H1 (cell line): Measurements from ENCODE around the gene TMEM150A. TPM values are rescaled to one million over a fixed set of nuclear protein-coding genes. Genes with fewer than 3 reads are reported as not detected.

ENCODE experiments used
- CTCF ChIA-PET: fragments of 300-600 bp; sonication (Branson Sonifier 250); formaldehyde crosslinking; loops from one replicate; lab custom pipeline; 2021; ENCODE audit not compliant: partially characterized antibody; lab: Charles Lee
- POLR2A ChIA-PET: fragments of 300-600 bp; sonication (Branson Sonifier 250); formaldehyde crosslinking; loops from one replicate; lab custom pipeline; 2021; ENCODE audit warnings: inconsistent platforms; ENCODE audit not compliant: partially characterized antibody; lab: Charles Lee
- DNase-seq, 2 experiments: peaks; one replicate each; pipeline versions ENCODE4 v3.0.0 to v3.0.0-alpha.2; 2010 to 2022; ENCODE audit warnings: low spot score in 2 of 2, low read depth in 1 of 2, mixed read lengths in 1 of 2
- FAIRE-seq: peaks from 2 replicates; lab custom pipeline; 2011; peaks lifted over from hg19 to GRCh38; lab: Jason Lieb, UNC
- H2AFZ ChIP-seq: 2 replicates; pipeline ENCODE4 v1.8.1; 2012; ENCODE audit warnings: low read length, inconsistent platforms
- H2AK5ac ChIP-seq: 2 replicates; pipeline ENCODE4 v1.6.1; 2013; ENCODE audit warnings: low read depth, low read length
- H2BK120ac ChIP-seq: replicated peaks from 2 replicates; pipeline ENCODE3; 2013; ENCODE audit warnings: low read depth, low read length, inconsistent platforms
- H2BK12ac ChIP-seq: 2 replicates; pipeline ENCODE4 v1.6.1; 2013; ENCODE audit warnings: low read depth, low read length
- H2BK15ac ChIP-seq: 2 replicates; pipeline ENCODE4 v1.6.1; 2013; ENCODE audit warnings: low read length
- H2BK20ac ChIP-seq: 2 replicates; pipeline ENCODE4 v1.6.1; 2013; ENCODE audit warnings: low read length
- H2BK5ac ChIP-seq: 2 replicates; pipeline ENCODE4 v1.6.1; 2013; ENCODE audit warnings: low read depth, low read length
- H3K14ac ChIP-seq: 2 replicates; pipeline ENCODE4 v1.6.1; 2013; ENCODE audit warnings: inconsistent platforms; ENCODE audit not compliant: insufficient read length
- H3K18ac ChIP-seq: 2 replicates; pipeline ENCODE4 v1.6.1; 2013; ENCODE audit warnings: low read length; ENCODE audit errors: extremely low read depth
- H3K23ac ChIP-seq: 2 replicates; pipeline ENCODE4 v1.6.1; 2013; ENCODE audit warnings: inconsistent platforms; ENCODE audit not compliant: insufficient read length
- H3K23me2 ChIP-seq: 2 replicates; pipeline ENCODE4 v1.6.1; 2013; ENCODE audit warnings: low read depth, low read length
- H3K27ac ChIP-seq: 2 replicates; pipeline ENCODE4 v1.6.1; 2011; ENCODE audit warnings: low read depth, low read length, inconsistent platforms
- H3K27me3 ChIP-seq, 4 experiments: replicated peaks in 1 of 4; 1 replicate in 1 of 4; 2 replicates in 3 of 4; pipeline versions ENCODE4 v1.6.1 to v1.8.1; 2011 to 2013; ENCODE audit warnings: low read length in 3 of 4, mild to moderate bottlenecking in 3 of 4, inconsistent platforms in 2 of 4, mixed read lengths in 2 of 4, moderate library complexity in 1 of 4; ENCODE audit not compliant: control insufficient read depth in 3 of 4, insufficient read depth in 3 of 4; ENCODE audit errors: extremely low read depth in 1 of 4
- H3K36me3 ChIP-seq, 4 experiments: 2 replicates each; pipeline versions ENCODE4 v1.6.1 to v1.8.1; 2011 to 2013; ENCODE audit warnings: mild to moderate bottlenecking in 4 of 4, low read length in 3 of 4, moderate library complexity in 2 of 4, control low read depth in 1 of 4, inconsistent platforms in 1 of 4; ENCODE audit not compliant: insufficient read depth in 4 of 4, control insufficient read depth in 2 of 4
- H3K4ac ChIP-seq: replicated peaks from 2 replicates; pipeline ENCODE3; 2013; ENCODE audit warnings: low read length, low read depth, mixed read lengths, inconsistent platforms; ENCODE audit not compliant: insufficient read length
- H3K4me1 ChIP-seq, 4 experiments: replicated peaks in 1 of 4; 1 replicate in 1 of 4; 2 replicates in 3 of 4; pipeline versions ENCODE4 v1.6.1 to v1.8.1; 2011 to 2013; ENCODE audit warnings: low read length in 3 of 4, inconsistent platforms in 2 of 4, mixed read lengths in 1 of 4; ENCODE audit not compliant: insufficient read depth in 4 of 4, control insufficient read depth in 3 of 4
- H3K4me2 ChIP-seq, 2 experiments: 2 replicates each; pipeline versions ENCODE4 v1.6.1 to v1.8.1; 2011 to 2013; ENCODE audit warnings: low read depth in 2 of 2, low read length in 2 of 2, control low read depth in 1 of 2, inconsistent platforms in 1 of 2, mild to moderate bottlenecking in 1 of 2; ENCODE audit not compliant: insufficient read depth in 1 of 2
- H3K4me3 ChIP-seq, 4 experiments: fragments of 200-600, 300-600 bp in 1 of 4; sonication (generic), shearing (Covaris generic), sonication (Bioruptor Twin) in 1 of 4; 2 replicates each; pipeline versions ENCODE4 v1.5.1 to v1.8.1; 2011 to 2016; ENCODE audit warnings: low read length in 4 of 4, low read depth in 3 of 4, control low read depth in 2 of 4, inconsistent platforms in 2 of 4, mild to moderate bottlenecking in 2 of 4, mixed read lengths in 1 of 4, moderate library complexity in 1 of 4; ENCODE audit not compliant: insufficient read depth in 2 of 4; ENCODE audit errors: extremely low read depth in 1 of 4
- H3K56ac ChIP-seq: replicated peaks from 2 replicates; pipeline ENCODE3; 2013; ENCODE audit warnings: low read depth, mild to moderate bottlenecking, mixed read lengths, low read length, inconsistent platforms; ENCODE audit not compliant: insufficient read length
- H3K79me1 ChIP-seq: 2 replicates; pipeline ENCODE4 v1.6.1; 2013; ENCODE audit warnings: low read depth, low read length, control low read depth
- H3K79me2 ChIP-seq, 2 experiments: 2 replicates each; pipeline versions ENCODE4 v1.6.1 to v1.8.1; 2012 to 2013; ENCODE audit warnings: low read length in 2 of 2, mild to moderate bottlenecking in 2 of 2, inconsistent platforms in 1 of 2; ENCODE audit not compliant: insufficient read depth in 2 of 2, control insufficient read depth in 1 of 2
- H3K9ac ChIP-seq, 4 experiments: replicated peaks in 1 of 4; 1 replicate in 1 of 4; 2 replicates in 3 of 4; pipeline versions ENCODE4 v1.6.1 to v1.8.1; 2011 to 2013; ENCODE audit warnings: low read depth in 3 of 4, low read length in 3 of 4, control low read depth in 2 of 4, mild to moderate bottlenecking in 2 of 4, moderate library complexity in 2 of 4, inconsistent platforms in 1 of 4; ENCODE audit errors: extremely low read depth in 1 of 4
- H3K9me3 ChIP-seq, 2 experiments: 2 replicates each; pipeline versions ENCODE4 v1.6.1 to v1.8.1; 2012 to 2013; ENCODE audit warnings: mild to moderate bottlenecking in 2 of 2, moderate library complexity in 2 of 2, control low read depth in 1 of 2, inconsistent platforms in 1 of 2, low read depth in 1 of 2, low read length in 1 of 2, mixed read lengths in 1 of 2; ENCODE audit not compliant: insufficient read depth in 2 of 2
- H4K20me1 ChIP-seq, 2 experiments: replicated peaks in 1 of 2; 2 replicates each; pipeline versions ENCODE3 to v1.8.1; 2011 to 2013; ENCODE audit warnings: inconsistent platforms in 2 of 2, low read length in 2 of 2, mild to moderate bottlenecking in 1 of 2; ENCODE audit not compliant: insufficient read depth in 2 of 2, control insufficient read depth in 1 of 2
- H4K5ac ChIP-seq: 2 replicates; pipeline ENCODE4 v1.6.1; 2013; ENCODE audit warnings: low read length, low read depth, mixed read lengths, inconsistent platforms; ENCODE audit not compliant: insufficient read length
- H4K8ac ChIP-seq: 2 replicates; pipeline ENCODE4 v1.8.0; 2013; ENCODE audit warnings: mild to moderate bottlenecking, moderate library complexity, low read length, inconsistent platforms; ENCODE audit not compliant: insufficient read depth; ENCODE audit errors: extremely low read depth
- H4K91ac ChIP-seq: replicated peaks from 2 replicates; pipeline ENCODE3; 2013; ENCODE audit warnings: low read length, mixed read lengths, inconsistent platforms; ENCODE audit not compliant: insufficient read length
- CREB1 ChIP-seq: IDR thresholded peaks from 2 replicates; pipeline ENCODE4 v1.6.1; 2012; ENCODE audit warnings: inconsistent platforms
- KDM1A ChIP-seq: fragments of 200-600, 300-600 bp; sonication (generic); IDR thresholded peaks from 2 replicates; pipeline ENCODE4 v1.7.1; 2016; ENCODE audit warnings: mild to moderate bottlenecking, low read length, borderline replicate concordance
- WGBS, 2 experiments: shearing (Covaris generic) in 1 of 2; methylation state at CpG; one replicate each; pipeline versions ENCODE4 v1.1.6 to v1.1.7; 2013 to 2015; ENCODE audit warnings: low lambda C conversion rate in 2 of 2, mixed read lengths in 2 of 2, inconsistent platforms in 1 of 2, low coverage in 1 of 2, missing lambda C conversion rate in 1 of 2; ENCODE audit not compliant: insufficient replicate concordance in 2 of 2, insufficient coverage in 1 of 2, insufficient read length in 1 of 2; ENCODE audit errors: extremely low coverage in 1 of 2, missing lambda C conversion rate in 1 of 2; 5-methylcytosine and 5-hydroxymethylcytosine counted together
- polyA plus RNA-seq, 7 experiments: library from polyadenylated mRNA; depleted of rRNA in 3 of 7; stranded (reverse) in 5 of 7; unstranded in 2 of 7; fragments of >200 nt in 5 of 7; fragments of 200-250 nt in 2 of 7; gene quantifications; 1 replicate in 5 of 7; 2 replicates in 1 of 7; 4 replicates in 1 of 7; pipeline versions ENCODE4 v1.2.1 to v1.2.3, GENCODE V29; 2011 to 2013; ENCODE audit warnings: missing spikeins in 2 of 7, mixed read lengths in 2 of 7
- total RNA-seq: library from RNA; stranded (reverse); fragmentation: NEBNext Ultra II Directional; extraction: Animal tissue kit (Norgen Biotek cat#: 25700); gene quantifications from 2 replicates; pipeline ENCODE4 v1.2.1, GENCODE V29; 2021

The TMEM150A gene
- total and polyA plus RNA-seq, 2 of the 8 experiments (the other 6 are each of a cell fraction or from before 2014, with no cell fraction given), result 19.8 to 29.9 TPM

- CTCF ChIA-PET, result interaction anchor here (0.6 to 1.4 kb wide), 2 partner anchors 14 to 639 kb away, joined by 3 to 5 read pairs; partner anchors contain the start of gene VAMP5
- POLR2A ChIA-PET, result interaction anchor here (0.9 to 1.9 kb wide), 7 partner anchors 9 to 60 kb away, joined by 3 to 7 read pairs (median 3); partner anchors contain the start of gene MAT2A
Observed at GRCh38 chr2:85598594-85599340, 3.7 kb downstream of the TMEM150A start.

More at GRCh38 chr2:85598594-85599340, 3.7 kb downstream of the TMEM150A start:
- no peak overlapping the region; the same call in 1 of the 2 replicates for H4K8ac ChIP-seq
- peaks cover 6% of the 10 kb centered on the region; the same call in 1 of the 2 replicates for H3K79me1 ChIP-seq
- H3K23me2 ChIP-seq, result peaks cover 25% of the 10 kb centered on the region
- H3K4me1 ChIP-seq, result peaks cover 0 to 16% (median 5%) of the 10 kb centered on the region in 4 experiments; a peak in 6 of 7 replicates
- no peak overlapping the region for H2AFZ ChIP-seq
- H2BK12ac ChIP-seq, result no peak overlapping the region
- H3K23ac ChIP-seq, result no peak overlapping the region
- H2AK5ac ChIP-seq, result no peak overlapping the region
- no peak overlapping the region for H3K4me3 ChIP-seq
- peaks cover 2 to 9% of the 10 kb centered on the region in 2 experiments for H4K20me1 ChIP-seq
- WGBS, 2 experiments, result 94% methylated on average over 14 of the region's 14 CpGs; no CpG with 5 or more reads in 1 of the 2 experiments
- no peak overlapping the region for H2BK120ac ChIP-seq
- H4K5ac ChIP-seq, result no peak overlapping the region
- no peak overlapping the region for H4K91ac ChIP-seq
- no peak for TF ChIP-seq CREB1
- no peak for TF ChIP-seq KDM1A
- TF ChIP-seq, all 59 proteins: peak for 0
- Histone ChIP-seq H3K27ac (no peak overlapping the region), H3K18ac (no peak overlapping the region), H3K14ac (no peak overlapping the region), H3K4ac (no peak overlapping the region), H2BK5ac (no peak overlapping the region), H3K9ac (no peak overlapping the region; a peak in 1 of 7 replicates), H3K9me3 (no peaks in the 10 kb centered on the region), H3K56ac (no peak overlapping the region), H2BK20ac (no peak overlapping the region), H3K4me2 (no peak overlapping the region), H3K27me3 (no peaks in the 10 kb centered on the region), H3K79me2 (peaks cover 0 to 18% of the 10 kb centered on the region in 2 experiments; a peak in 2 of 4 replicates), H3K36me3 (peaks cover 4 to 21% (median 7%) of the 10 kb centered on the region in 4 experiments; a peak in 4 of 8 replicates), H2BK15ac (no peak overlapping the region)
- DNase-seq (no peak), FAIRE-seq (no peak)
